HepG2 (cell line): ENCODE data around the gene NDST1. TPM values are rescaled to one million over a fixed set of nuclear protein-coding genes. Genes with fewer than 3 reads are reported as not detected.

Experiments used
- ATAC-seq: fragments of 200-7000 bp; cut with Tn5 transposase; 3 replicates; pipeline ENCODE4 v1.9.1; 2020; ENCODE audit warnings: mild to moderate bottlenecking, moderate library complexity
- BruUV-seq: library from RNA; stranded (reverse); fragments of 400-500 nt; replicated peaks from 2 replicates; lab custom pipeline; 2021; lab: Mats Ljungman, UMichigan
- CTCF ChIA-PET: fragments of 300-600 bp; formaldehyde crosslinking; extraction: SDS; loops from one replicate; lab custom pipeline; 2021; ENCODE audit warnings: low total read pairs, inconsistent platforms, low intra/inter-chr PET ratio; lab: Yijun Ruan, JAX
- POLR2A ChIA-PET: fragments of 350-600 bp; sonication (Branson Sonifier 250); formaldehyde crosslinking; loops from one replicate; lab custom pipeline; 2020; ENCODE audit warnings: antibody characterized with exemption, inconsistent platforms; lab: Yijun Ruan, JAX
- DNase-seq: peaks from one replicate; pipeline ENCODE4 v3.0.0-alpha.2; 2015; ENCODE audit warnings: low spot score
- FAIRE-seq: peaks from 3 replicates; lab custom pipeline; 2011; peaks lifted over from hg19 to GRCh38; lab: Jason Lieb, UNC
- H2AFZ ChIP-seq: one replicate; pipeline ENCODE4 v1.6.1; 2011; ENCODE audit warnings: low read length, inconsistent platforms
- H3K27ac ChIP-seq: fragments of 300-600 bp; 3 replicates; pipeline ENCODE4 v1.8.0; 2011; ENCODE audit warnings: mixed run types, mild to moderate bottlenecking, mixed read lengths, low read length, inconsistent platforms; ENCODE audit not compliant: insufficient read depth; ENCODE audit errors: extremely low read length
- H3K27me3 ChIP-seq, 2 experiments: fragments of 200-600 bp in 1 of 2; 2 replicates in 1 of 2; 3 replicates in 1 of 2; pipeline versions ENCODE4 v1.6.0 to v1.8.0; 2011; ENCODE audit warnings: low read length in 2 of 2, mild to moderate bottlenecking in 2 of 2, moderate library complexity in 2 of 2, inconsistent platforms in 1 of 2; ENCODE audit not compliant: insufficient read depth in 2 of 2, control insufficient read depth in 1 of 2
- H3K36me3 ChIP-seq, 2 experiments: fragments of 200-600 bp in 1 of 2; replicated peaks in 1 of 2; 2 replicates in 1 of 2; 3 replicates in 1 of 2; pipeline versions ENCODE4 v1.5.1 to v1.8.0; 2011; ENCODE audit warnings: low read length in 2 of 2, inconsistent platforms in 1 of 2; ENCODE audit not compliant: insufficient read depth in 2 of 2, control insufficient read depth in 1 of 2
- H3K4me1 ChIP-seq: 2 replicates; pipeline ENCODE4 v1.5.1; 2012; ENCODE audit warnings: low read length, inconsistent platforms; ENCODE audit not compliant: insufficient read depth
- H3K4me2 ChIP-seq: 2 replicates; pipeline ENCODE4 v1.6.0; 2011; ENCODE audit warnings: low read depth, low read length, inconsistent platforms
- H3K4me3 ChIP-seq, 3 experiments: fragments of 200-600 bp in 1 of 3; sonication (generic), shearing (Covaris generic) in 1 of 3; replicated peaks in 1 of 3; 2 replicates each; pipeline ENCODE4 v1.5.1; 2011 to 2016; ENCODE audit warnings: low read length in 3 of 3, inconsistent platforms in 2 of 3, low read depth in 2 of 3, mild to moderate bottlenecking in 2 of 3, control low read depth in 1 of 3, mixed read lengths in 1 of 3; ENCODE audit not compliant: insufficient read depth in 1 of 3
- H3K79me2 ChIP-seq: one replicate; pipeline ENCODE4 v1.6.1; 2011; ENCODE audit warnings: low read length, inconsistent platforms; ENCODE audit not compliant: insufficient read depth
- H3K9ac ChIP-seq: 2 replicates; pipeline ENCODE4 v1.6.0; 2011; ENCODE audit warnings: mild to moderate bottlenecking, low read depth, low read length, inconsistent platforms; ENCODE audit not compliant: insufficient read depth
- H3K9me3 ChIP-seq: 2 replicates; pipeline ENCODE4 v1.5.1; 2012; ENCODE audit warnings: mild to moderate bottlenecking, low read length
- H4K20me1 ChIP-seq: 2 replicates; pipeline ENCODE4 v1.6.0; 2011; ENCODE audit warnings: inconsistent platforms, mild to moderate bottlenecking, low read length, moderate library complexity; ENCODE audit not compliant: insufficient read depth
- CREB1 ChIP-seq, 2 experiments: fragments of 450-650 bp in 1 of 2; IDR thresholded peaks; 2 replicates each; pipeline ENCODE4 v1.6.1; 2016 to 2017; ENCODE audit warnings: control low read depth in 1 of 2, mild to moderate bottlenecking in 1 of 2, missing compliant biosample characterization in 1 of 2, missing genetic modification characterization in 1 of 2
- HES4 ChIP-seq: sonication (generic); formaldehyde crosslinking; IDR thresholded peaks from 2 replicates; pipeline ENCODE4 v1.9.0; 2021; ENCODE audit warnings: mild to moderate bottlenecking, missing genetic modification reagents, borderline replicate concordance
- HNRNPL ChIP-seq: fragments of 200-400 bp; formaldehyde crosslinking; IDR thresholded peaks from 2 replicates; pipeline ENCODE4 v1.6.1; 2017; ENCODE audit warnings: mild to moderate bottlenecking, low read depth, low read length
- MIER2 ChIP-seq: IDR thresholded peaks from 2 replicates; pipeline ENCODE4 v1.6.1; 2016; ENCODE audit warnings: missing biosample characterization, missing genetic modification reagents
- SMAD9 ChIP-seq: sonication (generic); formaldehyde crosslinking; IDR thresholded peaks from 2 replicates; pipeline ENCODE4 v1.5.1; 2020; ENCODE audit warnings: mild to moderate bottlenecking, missing genetic modification reagents
- THAP11 ChIP-seq: IDR thresholded peaks from 2 replicates; pipeline ENCODE4 v1.6.1; 2016; ENCODE audit warnings: missing biosample characterization, missing genetic modification reagents
- ZMYM3 ChIP-seq: sonication (generic); formaldehyde crosslinking; IDR thresholded peaks from 2 replicates; pipeline ENCODE4 v1.5.1; 2020; ENCODE audit warnings: mild to moderate bottlenecking, missing genetic modification reagents
- ZNF562 ChIP-seq: sonication (generic); formaldehyde crosslinking; IDR thresholded peaks from 2 replicates; pipeline ENCODE4 v1.8.0; 2022; ENCODE audit warnings: missing genetic modification reagents, borderline replicate concordance
- ZNF761 ChIP-seq: sonication (generic); formaldehyde crosslinking; conservative IDR thresholded peaks from 2 replicates; pipeline ENCODE4 v1.4.0; 2020; ENCODE audit warnings: mild to moderate bottlenecking, missing genetic modification reagents
- WGBS: methylation state at CpG from one replicate; pipeline ENCODE4 v1.1.6; 2017; ENCODE audit warnings: low lambda C conversion rate; 5-methylcytosine and 5-hydroxymethylcytosine counted together
- in situ Hi-C: cut with HindIII; loops from 2 replicates; pipeline ENCODE4 v1.10.0; 2017; ENCODE audit warnings: low pct_unique_long_range_greater_than_20kb; ENCODE audit not compliant: extremely low pct_ligation_motif_present
- intact Hi-C: fragments of 100-400 bp; cut with micrococcal nuclease; formaldehyde crosslinking; loops from one replicate; pipeline ENCODE4 v1.10.0; 2022; ENCODE audit not compliant: unreplicated experiment
- polyA plus RNA-seq, 8 experiments: library from polyadenylated mRNA; depleted of rRNA in 3 of 8; stranded (reverse) in 7 of 8; unstranded in 1 of 8; fragments of >200 nt; fragmentation: Illumina TruSeq in 4 of 8; extraction: Trizol in 4 of 8; gene quantifications; 2 replicates each; pipeline versions ENCODE4 v1.2.1 to v1.2.3, GENCODE V29; 2011 to 2016; ENCODE audit warnings: low read depth in 4 of 8, missing spikeins in 1 of 8, mixed read lengths in 1 of 8; ENCODE audit not compliant: insufficient read depth in 1 of 8
- total RNA-seq, 5 experiments: library from RNA; depleted of rRNA; stranded (reverse); fragments of >200 nt; fragmentation: Illumina TruSeq; extraction: Trizol; gene quantifications; 2 replicates each; pipeline ENCODE4 v1.2.3, GENCODE V29; 2016; ENCODE audit warnings: low read depth in 1 of 5
- TF ChIP-seq, protein P1 (sequence below): sonication (generic); formaldehyde crosslinking; IDR thresholded peaks from 2 replicates; pipeline ENCODE4 v1.8.0; 2022; ENCODE audit warnings: mild to moderate bottlenecking, missing genetic modification reagents, borderline replicate concordance
- TF ChIP-seq, protein P2 (sequence below): sonication (generic); formaldehyde crosslinking; IDR thresholded peaks from 2 replicates; pipeline ENCODE4 v1.4.0; 2020; ENCODE audit warnings: mild to moderate bottlenecking, missing genetic modification reagents

NDST1 gene
- total and polyA plus RNA-seq, 2 of the 13 experiments (the other 11 are each of a cell fraction or from before 2014, with no cell fraction given) = 23.8 to 26.2 TPM

DNA sequence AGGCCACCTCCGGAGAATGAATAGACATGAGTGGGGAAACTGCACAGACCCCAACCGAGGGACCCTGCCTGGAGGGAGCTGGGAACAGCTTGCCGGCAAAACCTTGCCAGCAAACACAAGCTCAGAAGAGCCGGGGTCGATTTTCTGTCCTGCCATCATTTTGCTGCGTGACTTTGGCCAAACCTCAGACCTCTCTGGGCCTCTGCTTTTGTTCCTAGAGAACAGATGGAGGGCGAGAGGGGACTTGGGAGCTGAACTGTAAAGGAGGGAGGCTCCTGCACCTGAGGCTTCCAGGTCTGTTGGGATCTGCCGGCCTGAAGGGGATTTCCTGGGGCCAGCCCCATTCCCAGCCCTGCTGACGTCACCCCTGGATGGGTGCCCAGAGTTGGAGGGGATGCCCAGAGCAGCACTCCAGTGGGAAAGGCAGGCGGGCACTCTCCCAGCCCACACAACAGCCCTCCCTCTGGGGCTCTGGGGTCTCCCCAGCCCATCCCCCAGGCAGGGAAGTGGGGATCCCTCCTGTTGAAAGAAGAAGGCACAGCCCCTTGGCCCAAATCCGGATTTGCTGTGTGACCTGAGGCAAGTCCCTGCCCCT is 92.1 kb downstream of the NDST1 start (continued):
- TF ChIP-seq, protein P1, sequence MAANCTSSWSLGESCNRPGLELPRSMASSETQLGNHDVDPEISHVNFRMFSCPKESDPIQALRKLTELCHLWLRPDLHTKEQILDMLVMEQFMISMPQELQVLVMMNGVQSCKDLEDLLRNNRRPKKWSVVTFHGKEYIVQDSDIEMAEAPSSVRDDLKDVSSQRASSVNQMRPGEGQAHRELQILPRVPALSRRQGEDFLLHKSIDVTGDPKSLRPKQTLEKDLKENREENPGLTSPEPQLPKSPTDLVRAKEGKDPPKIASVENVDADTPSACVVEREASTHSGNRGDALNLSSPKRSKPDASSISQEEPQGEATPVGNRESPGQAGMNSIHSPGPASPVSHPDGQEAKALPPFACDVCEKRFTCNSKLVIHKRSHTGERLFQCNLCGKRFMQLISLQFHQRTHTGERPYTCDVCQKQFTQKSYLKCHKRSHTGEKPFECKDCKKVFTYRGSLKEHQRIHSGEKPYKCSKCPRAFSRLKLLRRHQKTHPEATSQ = no peak
- TF ChIP-seq ZNF562 (no peak), SMAD9 (no peak), MIER2 (no peak), THAP11 (CRISPR knock-in tag) (no peak), CREB1 (IDR thresholded peaks at IDR 0.05) (peak; percentile 84), CREB1 (CRISPR knock-in tag; IDR thresholded peaks at IDR 0.05) (0 out of 2 replicates have a peak, but pooled peaks have one; percentile 17), ZNF761 (no peak)
- TF ChIP-seq, protein P2, sequence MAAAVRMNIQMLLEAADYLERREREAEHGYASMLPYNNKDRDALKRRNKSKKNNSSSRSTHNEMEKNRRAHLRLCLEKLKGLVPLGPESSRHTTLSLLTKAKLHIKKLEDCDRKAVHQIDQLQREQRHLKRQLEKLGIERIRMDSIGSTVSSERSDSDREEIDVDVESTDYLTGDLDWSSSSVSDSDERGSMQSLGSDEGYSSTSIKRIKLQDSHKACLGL (CRISPR knock-in tag) = no peak

DNA sequence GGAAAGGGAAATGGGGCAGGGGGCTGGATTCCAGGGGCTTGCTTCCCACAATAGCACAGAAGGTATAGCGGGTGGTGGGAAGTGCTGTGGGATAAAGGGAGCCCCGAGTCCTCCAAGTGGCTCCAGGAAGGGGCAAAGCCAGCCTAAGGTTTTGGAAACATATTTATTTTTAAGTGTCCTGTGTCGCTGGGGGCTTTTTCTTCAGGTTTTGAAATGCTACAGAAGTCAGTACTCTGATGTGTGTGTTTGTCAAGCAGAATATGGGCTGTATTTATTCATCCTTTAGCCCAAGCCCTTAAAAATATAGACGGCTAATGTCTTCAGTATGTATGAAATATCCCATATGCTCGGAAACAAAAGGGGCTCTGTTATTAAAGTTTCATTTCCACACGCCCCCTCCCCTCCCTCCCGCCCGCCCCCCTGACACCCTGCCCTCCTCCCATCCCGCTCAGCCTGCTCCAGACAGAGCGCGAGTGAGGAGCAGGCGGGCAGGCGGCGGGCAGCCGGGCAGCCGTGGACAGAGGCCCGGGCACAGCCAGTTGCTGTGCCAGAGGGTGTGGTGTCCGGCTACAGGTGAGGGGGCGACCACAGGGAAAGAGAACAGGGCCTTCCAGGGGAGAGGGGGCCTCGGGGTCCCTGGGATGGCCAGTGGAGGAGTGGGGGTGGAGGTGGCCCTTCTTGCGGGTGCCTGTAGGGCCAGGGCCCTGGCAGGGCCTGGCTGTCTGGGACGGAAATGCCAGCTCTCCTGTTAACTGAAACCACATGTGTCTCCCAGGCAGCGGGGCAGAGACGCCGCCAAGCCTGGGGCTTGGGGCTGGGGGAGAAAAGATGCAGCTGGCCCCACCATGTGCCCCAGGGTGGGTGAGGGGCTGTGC is 92.9 kb downstream of the NDST1 start:
- Histone ChIP-seq H3K79me2 (no peaks in the 10 kb centered on the region), H3K4me2 (no peak overlapping the region), H3K9me3 (no peaks in the 10 kb centered on the region), H3K4me1 (peaks cover 17% of the 10 kb centered on the region), H4K20me1 (no peaks in the 10 kb centered on the region), H3K27me3 (peaks cover 8 to 38% of the 10 kb centered on the region in 2 experiments; a peak in 4 of 5 replicates), H3K4me3 (no peak overlapping the region)
- CTCF ChIA-PET = no interaction called here
- no peak for ATAC-seq
- WGBS = 45% methylated on average over 20 of the region's 25 CpGs
- intact Hi-C loops = no loop called here
- no TSS peak for BruUV-seq
- TF ChIP-seq HES4 (CRISPR knock-in tag) = no peak
- TF ChIP-seq ZMYM3 (CRISPR knock-in tag) = no peak
- TF ChIP-seq HNRNPL = 0 out of 2 replicates have a peak, but pooled peaks have one; percentile 38
- TF ChIP-seq, all 625 proteins: peak for 1
- no peak for DNase-seq
- no peak overlapping the region for H3K27ac ChIP-seq
- no peak for FAIRE-seq
- H3K36me3 ChIP-seq = no peaks in the 10 kb centered on the region
- in situ Hi-C loops = no loop called here
- no peak overlapping the region for H2AFZ ChIP-seq
- POLR2A ChIA-PET = no interaction called here
- no peak overlapping the region for H3K9ac ChIP-seq
